NT2/D1 (cell line): Measurements from ENCODE around the gene PROB1.

Experiments used
- YY1 ChIP-seq: IDR thresholded peaks from 2 replicates; pipeline ENCODE4 v1.6.1; 2011; ENCODE audit not compliant: insufficient read length, insufficient read depth
- ZNF274 ChIP-seq: IDR thresholded peaks from 2 replicates; pipeline ENCODE4 v1.6.1; 2011; ENCODE audit warnings: mild to moderate bottlenecking, low read depth, low read length

DNA sequence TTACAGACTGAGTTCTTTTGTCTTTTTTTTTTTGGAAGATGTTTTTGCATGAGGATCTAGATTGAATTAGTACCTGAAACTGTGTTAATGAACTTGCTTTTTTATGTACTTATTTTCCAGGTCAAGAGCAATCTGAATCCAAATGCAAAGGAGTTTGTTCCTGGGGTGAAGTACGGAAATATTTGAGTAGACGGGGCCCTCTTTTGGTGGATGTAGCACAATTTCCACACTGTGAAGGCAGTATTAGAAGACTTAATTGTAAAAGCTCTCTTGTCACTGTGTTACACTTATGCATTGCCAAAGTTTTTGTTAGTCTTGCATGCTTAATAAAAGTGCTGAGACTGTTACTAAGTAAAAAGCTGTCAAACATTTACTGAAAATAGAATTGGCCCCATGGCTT, 26.3 kb downstream of the PROB1 start:
- no peak for TF ChIP-seq ZNF274
- TF ChIP-seq YY1 = no peak
